PC-9 (cell line): ENCODE results near the gene TTC7B.

Experiments used
- CTCF ChIP-seq: fragments of 200-600 bp; sonication (generic); conservative IDR thresholded peaks from 2 replicates; pipeline ENCODE4 v1.6.1; 2017; ENCODE audit warnings: mixed run types, antibody characterized with exemption, mild to moderate bottlenecking, moderate library complexity
- EZH2 ChIP-seq: fragments of 200-600 bp; sonication (generic); IDR thresholded peaks from 2 replicates; pipeline ENCODE4 v1.8.0; 2017; ENCODE audit warnings: antibody characterized with exemption, low read depth

- TF ChIP-seq CTCF (no peak), EZH2 (no peak)
Measured at GRCh38 chr14:90612801-90613200, 203.4 kb downstream of the TTC7B start.
